ENCODE results near the gene ODAM.

The ODAM gene, protein sequence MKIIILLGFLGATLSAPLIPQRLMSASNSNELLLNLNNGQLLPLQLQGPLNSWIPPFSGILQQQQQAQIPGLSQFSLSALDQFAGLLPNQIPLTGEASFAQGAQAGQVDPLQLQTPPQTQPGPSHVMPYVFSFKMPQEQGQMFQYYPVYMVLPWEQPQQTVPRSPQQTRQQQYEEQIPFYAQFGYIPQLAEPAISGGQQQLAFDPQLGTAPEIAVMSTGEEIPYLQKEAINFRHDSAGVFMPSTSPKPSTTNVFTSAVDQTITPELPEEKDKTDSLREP

DNA sequence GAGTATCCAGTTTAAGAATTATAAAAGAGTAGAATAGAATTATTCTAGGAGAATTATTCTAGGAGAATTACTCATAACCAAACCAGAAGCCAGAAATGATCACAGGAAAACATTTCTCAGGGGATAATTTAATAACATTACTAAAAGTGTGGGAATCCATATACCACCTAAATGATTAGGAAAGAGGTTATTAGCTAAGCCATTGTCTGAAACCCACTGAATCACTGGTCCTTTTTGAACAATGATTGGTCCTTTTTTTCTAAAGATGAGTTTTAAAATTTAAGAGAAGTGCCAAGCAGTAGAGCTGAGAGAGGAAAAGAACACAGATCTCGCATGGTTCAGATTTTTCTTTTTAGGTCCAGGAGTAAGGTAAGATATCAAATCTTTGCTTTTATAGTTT, at the start of gene ODAM:
ODAM (plus strand) TSS at position 301 of the 400 bp plus-strand sequence. CDS start 819 bp downstream, outside the sequence.
- H3K36me3 ChIP-seq (ENCODE audit: insufficient read depth, insufficient read length, low read length), result no peaks in the 10 kb centered on the region

DNA sequence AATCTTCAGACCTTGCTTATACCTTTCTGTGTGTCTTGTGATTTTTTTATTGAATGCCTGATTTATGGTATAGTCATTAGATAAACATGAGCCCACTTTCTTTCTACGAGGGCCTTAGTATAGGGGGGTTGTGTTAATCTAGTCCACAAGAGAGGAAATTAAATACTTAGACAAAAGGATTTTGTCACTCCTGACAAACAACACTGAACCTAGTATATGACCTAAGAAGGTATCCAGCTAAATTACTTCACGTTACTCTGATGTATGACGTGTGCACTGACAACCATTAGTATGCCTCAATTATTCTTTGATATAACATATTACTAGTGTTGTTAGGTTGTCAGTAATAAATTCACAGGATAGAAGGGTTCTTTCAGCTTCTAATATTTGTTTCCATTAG, 44.3 kb upstream of the ODAM start:
- no peaks in the 10 kb centered on the region for H3K36me3 ChIP-seq (ENCODE audit: insufficient read depth, insufficient read length, low read length)

More for the DNA sequence above, at the start of gene ODAM:
- no peak within 1 kb of the TSS for H3K4me3 ChIP-seq (ENCODE audit: insufficient read length, low read depth)
- TF ChIP-seq ZNF274 (IDR thresholded peaks at IDR 0.05; ENCODE audit: low read depth, low read length) (no peak), SUZ12 (IDR thresholded peaks at IDR 0.05; ENCODE audit: extremely low read depth, insufficient read depth, insufficient read length) (no peak), YY1 (IDR thresholded peaks at IDR 0.05; ENCODE audit: insufficient read depth, insufficient read length) (no peak)
- DNase-seq (ENCODE audit: low read depth, low spot score), result no peak
- no peaks in the 10 kb centered on the region for H3K4me1 ChIP-seq (ENCODE audit: insufficient read depth, insufficient read length)
- no peaks in the 10 kb centered on the region for H3K9me3 ChIP-seq (ENCODE audit: insufficient read depth, low read length)
- no peaks in the 10 kb centered on the region for H3K27me3 ChIP-seq (ENCODE audit: insufficient read depth, insufficient read length)
- H3K9ac ChIP-seq (ENCODE audit: insufficient read length, low read depth), result no peak within 1 kb of the TSS

DNA sequence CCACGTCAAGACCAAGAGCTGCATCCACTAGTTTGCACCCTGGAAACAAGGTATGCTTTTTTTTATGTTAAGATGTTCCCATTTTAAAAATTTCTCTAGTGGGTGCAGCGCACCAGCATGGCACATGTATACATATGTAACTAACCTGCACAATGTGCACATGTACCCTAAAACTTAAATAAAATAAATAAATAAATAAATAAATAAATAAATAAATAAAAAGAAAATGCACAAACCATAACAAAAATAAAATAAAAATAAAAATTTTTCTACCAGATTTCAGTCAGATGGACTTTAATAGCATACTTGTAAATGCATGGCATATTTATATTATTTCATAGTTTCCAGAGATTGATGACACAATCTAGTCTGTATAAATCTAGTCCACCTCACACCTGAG, 43.4 kb upstream of the ODAM start:
- no peak overlapping the region for H3K4me3 ChIP-seq (ENCODE audit: insufficient read length, low read depth)
- no peak for DNase-seq (ENCODE audit: low read depth, low spot score)
- TF ChIP-seq ZNF274 (IDR thresholded peaks at IDR 0.05; ENCODE audit: low read depth, low read length), result no peak
- TF ChIP-seq SUZ12 (IDR thresholded peaks at IDR 0.05; ENCODE audit: extremely low read depth, insufficient read depth, insufficient read length), result no peak
- TF ChIP-seq YY1 (IDR thresholded peaks at IDR 0.05; ENCODE audit: insufficient read depth, insufficient read length), result no peak

More for the DNA sequence above, 44.3 kb upstream of the ODAM start:
- Histone ChIP-seq H3K4me1 (ENCODE audit: insufficient read depth, insufficient read length) (no peaks in the 10 kb centered on the region), H3K4me3 (ENCODE audit: insufficient read length, low read depth) (no peak overlapping the region), H3K9me3 (ENCODE audit: insufficient read depth, low read length) (no peaks in the 10 kb centered on the region), H3K9ac (ENCODE audit: insufficient read length, low read depth) (no peak overlapping the region), H3K27me3 (ENCODE audit: insufficient read depth, insufficient read length) (no peaks in the 10 kb centered on the region)
- no peak for DNase-seq (ENCODE audit: low read depth, low spot score)
- TF ChIP-seq SUZ12 (IDR thresholded peaks at IDR 0.05; ENCODE audit: extremely low read depth, insufficient read depth, insufficient read length), result no peak
- TF ChIP-seq YY1 (IDR thresholded peaks at IDR 0.05; ENCODE audit: insufficient read depth, insufficient read length), result no peak
- TF ChIP-seq ZNF274 (IDR thresholded peaks at IDR 0.05; ENCODE audit: low read depth, low read length), result no peak

DNA sequence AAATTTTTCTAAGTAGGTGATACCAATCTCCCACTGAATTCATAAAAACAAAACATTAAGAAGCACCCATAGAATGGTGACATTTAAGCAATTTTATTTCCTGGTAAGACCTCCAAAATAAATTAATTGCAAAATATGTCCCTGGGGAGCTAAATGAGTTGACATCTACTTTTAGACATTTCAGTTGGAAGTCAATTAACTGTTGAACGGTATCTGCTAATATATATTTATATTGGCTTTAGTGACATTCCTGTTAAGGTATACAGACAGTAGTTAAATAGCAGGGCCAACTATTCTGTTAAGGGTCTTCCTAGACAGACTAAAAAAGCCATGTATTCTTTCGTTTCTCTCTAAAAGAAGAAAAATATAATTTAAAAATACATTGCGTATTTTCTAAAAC, 41.6 kb upstream of the ODAM start, which contains the start of gene PRR27:
PRR27 (plus strand) TSS at position 301 of the 400 bp plus-strand sequence. CDS start 139 bp downstream, outside the sequence.
- Histone ChIP-seq H3K36me3 (ENCODE audit: insufficient read depth, insufficient read length, low read length) (no peaks in the 10 kb centered on the region), H3K9me3 (ENCODE audit: insufficient read depth, low read length) (no peaks in the 10 kb centered on the region), H3K4me1 (ENCODE audit: insufficient read depth, insufficient read length) (no peaks in the 10 kb centered on the region), H3K27me3 (ENCODE audit: insufficient read depth, insufficient read length) (no peaks in the 10 kb centered on the region), H3K4me3 (ENCODE audit: insufficient read length, low read depth) (no peak within 1 kb of the TSS), H3K9ac (ENCODE audit: insufficient read length, low read depth) (no peak within 1 kb of the TSS)
- DNase-seq (ENCODE audit: low read depth, low spot score), result no peak
- TF ChIP-seq SUZ12 (IDR thresholded peaks at IDR 0.05; ENCODE audit: extremely low read depth, insufficient read depth, insufficient read length) (no peak), ZNF274 (IDR thresholded peaks at IDR 0.05; ENCODE audit: low read depth, low read length) (no peak), YY1 (IDR thresholded peaks at IDR 0.05; ENCODE audit: insufficient read depth, insufficient read length) (no peak)

More for the DNA sequence above, 43.4 kb upstream of the ODAM start:
- Histone ChIP-seq H3K36me3 (ENCODE audit: insufficient read depth, insufficient read length, low read length) (no peaks in the 10 kb centered on the region), H3K27me3 (ENCODE audit: insufficient read depth, insufficient read length) (no peaks in the 10 kb centered on the region), H3K9me3 (ENCODE audit: insufficient read depth, low read length) (no peaks in the 10 kb centered on the region), H3K4me1 (ENCODE audit: insufficient read depth, insufficient read length) (no peaks in the 10 kb centered on the region), H3K9ac (ENCODE audit: insufficient read length, low read depth) (no peak overlapping the region)

DNA sequence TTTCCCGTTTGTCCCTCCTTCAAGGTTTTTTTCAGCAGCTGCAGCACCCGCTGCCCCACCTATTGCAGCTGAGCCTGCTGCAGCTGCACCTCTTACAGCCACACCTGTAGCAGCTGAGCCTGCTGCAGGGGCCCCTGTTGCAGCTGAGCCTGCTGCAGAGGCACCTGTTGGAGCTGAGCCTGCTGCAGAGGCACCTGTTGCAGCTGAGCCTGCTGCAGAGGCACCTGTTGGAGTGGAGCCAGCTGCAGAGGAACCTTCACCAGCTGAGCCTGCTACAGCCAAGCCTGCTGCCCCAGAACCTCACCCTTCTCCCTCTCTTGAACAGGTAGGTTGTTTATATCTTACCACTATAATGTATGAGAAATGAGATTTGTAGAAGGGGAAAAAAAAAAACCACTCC, 36.9 kb upstream of the ODAM start:
- Histone ChIP-seq H3K9ac (ENCODE audit: insufficient read length, low read depth) (no peak overlapping the region), H3K4me3 (ENCODE audit: insufficient read length, low read depth) (no peak overlapping the region), H3K9me3 (ENCODE audit: insufficient read depth, low read length) (no peaks in the 10 kb centered on the region), H3K36me3 (ENCODE audit: insufficient read depth, insufficient read length, low read length) (no peaks in the 10 kb centered on the region), H3K4me1 (ENCODE audit: insufficient read depth, insufficient read length) (no peaks in the 10 kb centered on the region), H3K27me3 (ENCODE audit: insufficient read depth, insufficient read length) (no peaks in the 10 kb centered on the region)
- no peak for TF ChIP-seq SUZ12 (IDR thresholded peaks at IDR 0.05; ENCODE audit: extremely low read depth, insufficient read depth, insufficient read length)
- TF ChIP-seq YY1 (IDR thresholded peaks at IDR 0.05; ENCODE audit: insufficient read depth, insufficient read length), result no peak
- TF ChIP-seq ZNF274 (IDR thresholded peaks at IDR 0.05; ENCODE audit: low read depth, low read length), result no peak
- no peak for DNase-seq (ENCODE audit: low read depth, low spot score)

DNA sequence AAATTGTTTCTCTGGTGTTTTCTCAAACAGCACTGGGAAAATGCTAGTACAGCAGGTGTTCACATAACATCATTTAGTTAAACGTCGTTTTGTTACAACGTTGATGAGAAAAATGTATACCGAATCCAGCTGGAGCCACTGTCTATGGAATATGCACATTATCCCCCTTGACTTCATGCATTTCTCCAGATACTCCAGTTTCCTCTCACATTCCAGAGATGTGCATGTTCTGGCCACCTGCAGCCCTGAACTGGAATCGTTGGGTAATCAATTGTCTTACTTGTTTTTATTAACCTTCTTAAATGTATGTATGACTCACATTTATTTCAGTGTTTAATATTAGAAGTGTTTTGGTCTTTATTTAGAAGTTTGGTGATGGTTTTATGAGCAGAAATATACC, 18.4 kb upstream of the ODAM start:
- H3K4me3 ChIP-seq (ENCODE audit: insufficient read length, low read depth), result no peak overlapping the region
- DNase-seq (ENCODE audit: low read depth, low spot score), result no peak
- TF ChIP-seq SUZ12 (IDR thresholded peaks at IDR 0.05; ENCODE audit: extremely low read depth, insufficient read depth, insufficient read length) (no peak), YY1 (IDR thresholded peaks at IDR 0.05; ENCODE audit: insufficient read depth, insufficient read length) (no peak), ZNF274 (IDR thresholded peaks at IDR 0.05; ENCODE audit: low read depth, low read length) (no peak)

DNA sequence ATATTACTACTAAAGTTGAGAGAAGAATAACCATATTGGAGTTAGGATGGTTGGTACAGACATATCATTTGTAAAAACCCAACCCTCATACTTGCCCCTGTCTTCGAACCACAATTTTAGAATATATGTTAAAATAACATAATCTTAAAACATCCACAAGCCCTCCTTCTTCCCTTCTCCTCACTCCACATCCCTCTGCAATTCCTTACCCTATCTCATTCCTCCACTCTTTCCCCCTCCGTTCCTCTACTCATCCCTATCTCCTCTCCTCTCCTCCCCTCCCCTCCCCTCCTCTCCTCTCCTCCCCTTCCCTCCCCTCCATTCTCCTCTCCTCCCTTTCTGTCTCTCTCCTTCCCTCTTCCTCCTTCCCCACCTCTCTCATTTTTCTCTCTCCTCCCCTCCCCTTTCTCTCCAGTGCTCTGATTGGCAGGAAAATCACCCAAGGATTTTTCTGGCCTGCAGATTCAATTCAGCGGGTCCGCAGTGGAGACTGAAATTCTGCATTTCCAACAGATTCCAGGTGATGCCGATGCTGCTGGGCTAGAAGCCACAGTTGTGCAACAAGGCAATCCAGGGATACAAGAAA, 17.4 kb upstream of the ODAM start:
- H3K4me3 ChIP-seq (ENCODE audit: insufficient read length, low read depth), result no peak overlapping the region
- no peak for TF ChIP-seq YY1 (IDR thresholded peaks at IDR 0.05; ENCODE audit: insufficient read depth, insufficient read length)
- TF ChIP-seq ZNF274 (IDR thresholded peaks at IDR 0.05; ENCODE audit: low read depth, low read length), result no peak
- no peak for TF ChIP-seq SUZ12 (IDR thresholded peaks at IDR 0.05; ENCODE audit: extremely low read depth, insufficient read depth, insufficient read length)
- H3K27me3 ChIP-seq (ENCODE audit: insufficient read depth, insufficient read length), result no peaks in the 10 kb centered on the region
- H3K9me3 ChIP-seq (ENCODE audit: insufficient read depth, low read length), result no peaks in the 10 kb centered on the region
- H3K4me1 ChIP-seq (ENCODE audit: insufficient read depth, insufficient read length), result no peaks in the 10 kb centered on the region
- DNase-seq (ENCODE audit: low read depth, low spot score), result no peak
- no peaks in the 10 kb centered on the region for H3K36me3 ChIP-seq (ENCODE audit: insufficient read depth, insufficient read length, low read length)
- no peak overlapping the region for H3K9ac ChIP-seq (ENCODE audit: insufficient read length, low read depth)

More for the DNA sequence above, 18.4 kb upstream of the ODAM start:
- no peaks in the 10 kb centered on the region for H3K9me3 ChIP-seq (ENCODE audit: insufficient read depth, low read length)
- H3K27me3 ChIP-seq (ENCODE audit: insufficient read depth, insufficient read length), result no peaks in the 10 kb centered on the region
- no peak overlapping the region for H3K9ac ChIP-seq (ENCODE audit: insufficient read length, low read depth)
- no peaks in the 10 kb centered on the region for H3K36me3 ChIP-seq (ENCODE audit: insufficient read depth, insufficient read length, low read length)
- no peaks in the 10 kb centered on the region for H3K4me1 ChIP-seq (ENCODE audit: insufficient read depth, insufficient read length)

Data from NT2/D1 (cell line).